Measurements from ENCODE around the gene RUFY1. TPM values are rescaled to one million over a fixed set of nuclear protein-coding genes. Genes with fewer than 3 reads are reported as not detected.

The RUFY1 gene
- total and polyA plus RNA-seq, 9 of the 15 experiments (the other 6 are each of a cell fraction or from before 2014, with no cell fraction given): 5.0 to 41.7 (median 29.6) TPM

GRCh38 chr5:179559284-179560252 lies 9.2 kb downstream of the RUFY1 start:
- Histone ChIP-seq H3K4me3 (no peak overlapping the region), H3K4me1 (replicated peaks in 1 of 2; ENCODE audit: control insufficient read depth in 2 of 2, insufficient read depth in 2 of 2, low read length in 2 of 2) (peaks cover 0 to 5% of the 10 kb centered on the region in 2 experiments; a peak in 1 of 5 replicates), H3K79me2 (ENCODE audit: control insufficient read depth, insufficient read depth, low read length) (peaks cover 24% of the 10 kb centered on the region; the same call in 2 of the 3 replicates), H3K27me3 (ENCODE audit: control insufficient read depth in 2 of 2, insufficient read depth in 2 of 2, low read length in 2 of 2) (no peaks in the 10 kb centered on the region), H2AFZ (ENCODE audit: low read depth, low read length) (no peak overlapping the region), H3K4me2 (ENCODE audit: insufficient read depth, low read length) (no peak overlapping the region), H3K9ac (ENCODE audit: insufficient read depth in 1 of 2, low read depth in 2 of 2, low read length in 2 of 2) (no peak overlapping the region), H3K9me1 (ENCODE audit: control insufficient read depth, insufficient read depth, low read length) (no peaks in the 10 kb centered on the region), H3K27ac (ENCODE audit: extremely low read depth, low read depth, low read length) (no peak overlapping the region), H4K20me1 (replicated peaks; ENCODE audit: control insufficient read depth, insufficient read depth, low read length) (no peaks in the 10 kb centered on the region), H3K36me3 (ENCODE audit: control insufficient read depth, insufficient read depth, low read length) (peaks cover 48% of the 10 kb centered on the region; the same call in 2 of the 3 replicates), H3K9me3 (replicated peaks; ENCODE audit: control insufficient read depth, insufficient read depth, low read depth, low read length) (no peaks in the 10 kb centered on the region)
- peak; percentile 53 for ATAC-seq
- DNase-seq (ENCODE audit: extremely low read depth in 1 of 4, low spot score in 3 of 4): peak in 2 of 4 experiments; percentile 52 to 53
- ChIA-PET CTCF (ENCODE audit: low intra/inter-chr PET ratio) (no interaction called here), POLR2A (no interaction called here)
- BruUV-seq (replicated peaks): no TSS peak
- no peak for FAIRE-seq
- in situ Hi-C loops (cut with MboI): no loop called here
- TF ChIP-seq RFX1 (IDR thresholded peaks at IDR 0.05): peak; percentile 56
- TF ChIP-seq, protein P1, sequence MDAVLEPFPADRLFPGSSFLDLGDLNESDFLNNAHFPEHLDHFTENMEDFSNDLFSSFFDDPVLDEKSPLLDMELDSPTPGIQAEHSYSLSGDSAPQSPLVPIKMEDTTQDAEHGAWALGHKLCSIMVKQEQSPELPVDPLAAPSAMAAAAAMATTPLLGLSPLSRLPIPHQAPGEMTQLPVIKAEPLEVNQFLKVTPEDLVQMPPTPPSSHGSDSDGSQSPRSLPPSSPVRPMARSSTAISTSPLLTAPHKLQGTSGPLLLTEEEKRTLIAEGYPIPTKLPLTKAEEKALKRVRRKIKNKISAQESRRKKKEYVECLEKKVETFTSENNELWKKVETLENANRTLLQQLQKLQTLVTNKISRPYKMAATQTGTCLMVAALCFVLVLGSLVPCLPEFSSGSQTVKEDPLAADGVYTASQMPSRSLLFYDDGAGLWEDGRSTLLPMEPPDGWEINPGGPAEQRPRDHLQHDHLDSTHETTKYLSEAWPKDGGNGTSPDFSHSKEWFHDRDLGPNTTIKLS (IDR thresholded peaks at IDR 0.05; ENCODE audit: borderline replicate concordance, low read depth): no peak
- TF ChIP-seq POLR2G (IDR thresholded peaks at IDR 0.05; ENCODE audit: low read depth, low read length): peak; percentile 39; the same call in 1 of the 2 replicates
- peak in 1 of 3 experiments; percentile 50 for TF ChIP-seq YY1 (IDR thresholded peaks at IDR 0.05; ENCODE audit: borderline replicate concordance in 1 of 3, control insufficient read depth in 1 of 3, extremely low read depth in 1 of 3, insufficient read depth in 3 of 3, insufficient read length in 1 of 3, insufficient replicate concordance in 2 of 3, low read depth in 1 of 3, low read length in 2 of 3)
- no peak for TF ChIP-seq ATF3 (IDR thresholded peaks at IDR 0.05)
- no peak for TF ChIP-seq ATF3 (CRISPR knock-in tag; conservative IDR thresholded peaks at IDR 0.05)
- no peak for TF ChIP-seq BMI1 (IDR thresholded peaks at IDR 0.05; ENCODE audit: low read length)
- TF ChIP-seq, protein P2, sequence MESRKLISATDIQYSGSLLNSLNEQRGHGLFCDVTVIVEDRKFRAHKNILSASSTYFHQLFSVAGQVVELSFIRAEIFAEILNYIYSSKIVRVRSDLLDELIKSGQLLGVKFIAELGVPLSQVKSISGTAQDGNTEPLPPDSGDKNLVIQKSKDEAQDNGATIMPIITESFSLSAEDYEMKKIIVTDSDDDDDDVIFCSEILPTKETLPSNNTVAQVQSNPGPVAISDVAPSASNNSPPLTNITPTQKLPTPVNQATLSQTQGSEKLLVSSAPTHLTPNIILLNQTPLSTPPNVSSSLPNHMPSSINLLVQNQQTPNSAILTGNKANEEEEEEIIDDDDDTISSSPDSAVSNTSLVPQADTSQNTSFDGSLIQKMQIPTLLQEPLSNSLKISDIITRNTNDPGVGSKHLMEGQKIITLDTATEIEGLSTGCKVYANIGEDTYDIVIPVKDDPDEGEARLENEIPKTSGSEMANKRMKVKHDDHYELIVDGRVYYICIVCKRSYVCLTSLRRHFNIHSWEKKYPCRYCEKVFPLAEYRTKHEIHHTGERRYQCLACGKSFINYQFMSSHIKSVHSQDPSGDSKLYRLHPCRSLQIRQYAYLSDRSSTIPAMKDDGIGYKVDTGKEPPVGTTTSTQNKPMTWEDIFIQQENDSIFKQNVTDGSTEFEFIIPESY (CRISPR knock-in tag; IDR thresholded peaks at IDR 0.05): peak; percentile 80
- intact Hi-C loops (cut with micrococcal nuclease): no loop called here
- 98% methylated on average over 48 of the region's 52 CpGs for WGBS (ENCODE audit: insufficient coverage, low coverage, missing lambda C conversion rate)
